SK-N-MC (cell line): ENCODE results near the gene GDF7.

ENCODE experiments used
- EZH2 ChIP-seq: fragments of 200-600 bp; sonication (generic); IDR thresholded peaks from one replicate; pipeline ENCODE4 v1.6.1; 2017; ENCODE audit warnings: antibody characterized with exemption
- POLR2AphosphoS5 ChIP-seq: IDR thresholded peaks from 2 replicates; pipeline ENCODE4 v1.6.1; 2012; ENCODE audit warnings: mild to moderate bottlenecking, low read depth, low read length, borderline replicate concordance

GRCh38 chr2:20646446-20646845, 20.5 kb upstream of the GDF7 start:
- TF ChIP-seq EZH2 (no peak), POLR2AphosphoS5 (no peak)
